ENCODE data around the gene STK35. TPM values are rescaled to one million over a fixed set of nuclear protein-coding genes. Genes with fewer than 3 reads are reported as not detected.

STK35 gene
- total and polyA plus RNA-seq, 2 experiments from 2014 or later: 14.2 to 59.7 TPM

GRCh38 chr20:2140561-2140960 lies 38.9 kb downstream of the STK35 start:
- Histone ChIP-seq H3K36me3 (ENCODE audit: insufficient read depth) (no peaks in the 10 kb centered on the region), H3K27me3 (ENCODE audit: insufficient read depth) (no peaks in the 10 kb centered on the region), H3F3A (replicated peaks; ENCODE audit: low read depth) (no peaks in the 10 kb centered on the region), H3K79me2 (replicated peaks; ENCODE audit: insufficient read depth) (peaks cover 41% of the 10 kb centered on the region), H3K4me3 (no peak overlapping the region), H4K20me1 (replicated peaks; ENCODE audit: insufficient read depth) (peaks cover 31% of the 10 kb centered on the region), H3K4me2 (no peak overlapping the region), H3K4me1 (ENCODE audit: insufficient read depth) (no peaks in the 10 kb centered on the region), H2AFZ (no peak overlapping the region), H3K27ac (ENCODE audit: low read depth) (no peak overlapping the region), H3K9me2 (ENCODE audit: insufficient read depth) (no peaks in the 10 kb centered on the region)
- Mint-ChIP-seq H3K4me3 (no peak overlapping the region), H3K36me3 (ENCODE audit: low read depth) (peaks cover 6% of the 10 kb centered on the region; the same call in 2 of the 3 replicates), H3K27ac (no peak overlapping the region), H3K9me3 (no peaks in the 10 kb centered on the region), H3K4me1 (no peaks in the 10 kb centered on the region; the same call in none of the 3 replicates), H3K27me3 (ENCODE audit: insufficient read depth, low read depth, poor library complexity) (peaks cover 5% of the 10 kb centered on the region)
- TF ChIP-seq ZNF331 (CRISPR knock-in tag; IDR thresholded peaks at IDR 0.05; ENCODE audit: low read depth): no peak
- TF ChIP-seq ETS1 (IDR thresholded peaks at IDR 0.05): no peak
- TF ChIP-seq CREB1 (CRISPR knock-in tag; IDR thresholded peaks at IDR 0.05; ENCODE audit: low read depth): no peak
- no peak for TF ChIP-seq NANOG (IDR thresholded peaks at IDR 0.05; ENCODE audit: borderline replicate concordance)
- TF ChIP-seq JUNB (IDR thresholded peaks at IDR 0.05; ENCODE audit: unreplicated experiment): no peak
- no peak for TF ChIP-seq EZH2 (IDR thresholded peaks at IDR 0.05; ENCODE audit: low read depth, unreplicated experiment)
- no peak for TF ChIP-seq CTCF (conservative IDR thresholded peaks at IDR 0.05; ENCODE audit: low read depth in 2 of 2)
- no peak for TF ChIP-seq EZH2phosphoT487 (IDR thresholded peaks at IDR 0.05; ENCODE audit: unreplicated experiment)
- no peak for TF ChIP-seq ZNF114 (CRISPR knock-in tag; IDR thresholded peaks at IDR 0.05)
- no peak for ATAC-seq
- no peak for DNase-seq (ENCODE audit: low spot score)

GRCh38 chr20:2141600-2142575 lies 40.3 kb downstream of the STK35 start:
- Histone ChIP-seq H3K79me2 (replicated peaks; ENCODE audit: insufficient read depth) (peaks cover 33% of the 10 kb centered on the region), H4K20me1 (replicated peaks; ENCODE audit: insufficient read depth) (peaks cover 31% of the 10 kb centered on the region), H3K9me2 (ENCODE audit: insufficient read depth) (no peaks in the 10 kb centered on the region), H3K4me2 (no peak overlapping the region), H3F3A (replicated peaks; ENCODE audit: low read depth) (no peaks in the 10 kb centered on the region), H2AFZ (no peak overlapping the region), H3K36me3 (ENCODE audit: insufficient read depth) (no peaks in the 10 kb centered on the region), H3K27ac (ENCODE audit: low read depth) (no peak overlapping the region), H3K27me3 (ENCODE audit: insufficient read depth) (no peaks in the 10 kb centered on the region), H3K4me3 (no peak overlapping the region), H3K4me1 (ENCODE audit: insufficient read depth) (no peaks in the 10 kb centered on the region; the same call in 1 of the 2 replicates)
- DNase-seq (ENCODE audit: low spot score): no peak
- Mint-ChIP-seq H3K9me3 (no peaks in the 10 kb centered on the region), H3K4me1 (peaks cover 9% of the 10 kb centered on the region), H3K4me3 (no peak overlapping the region), H3K27ac (peak overlapping the region; percentile 23; the same call in 1 of the 2 replicates), H3K27me3 (ENCODE audit: insufficient read depth, low read depth, poor library complexity) (peaks cover 5% of the 10 kb centered on the region), H3K36me3 (ENCODE audit: low read depth) (peaks cover 6% of the 10 kb centered on the region; the same call in 2 of the 3 replicates)
- no peak for ATAC-seq
- TF ChIP-seq EZH2phosphoT487 (IDR thresholded peaks at IDR 0.05; ENCODE audit: unreplicated experiment): no peak
- no peak for TF ChIP-seq REST (IDR thresholded peaks at IDR 0.05; ENCODE audit: unreplicated experiment)
